ENCODE measurements around the gene CCDC50. TPM values are rescaled to one million over a fixed set of nuclear protein-coding genes. Genes with fewer than 3 reads are reported as not detected.

The CCDC50 gene
- total and polyA plus RNA-seq, 2 of the 8 experiments (the other 6 are each of a cell fraction or from before 2014, with no cell fraction given): 7.3 to 19.2 TPM

GRCh38 chr3:191440532-191440931 lies 111.3 kb downstream of the CCDC50 start:
- Histone ChIP-seq H3K18ac (ENCODE audit: extremely low read depth, low read length) (no peak overlapping the region), H3K9ac (replicated peaks in 1 of 4; ENCODE audit: extremely low read depth in 1 of 4, low read depth in 3 of 4, low read length in 3 of 4) (no peak overlapping the region), H2BK15ac (ENCODE audit: low read length) (no peak overlapping the region), H2BK120ac (replicated peaks; ENCODE audit: low read depth, low read length) (no peak overlapping the region), H2AK5ac (ENCODE audit: low read depth, low read length) (no peak overlapping the region), H3K4me3 (ENCODE audit: extremely low read depth in 1 of 4, insufficient read depth in 2 of 4, low read depth in 3 of 4, low read length in 4 of 4) (no peak overlapping the region), H3K14ac (ENCODE audit: insufficient read length) (no peak overlapping the region), H4K8ac (ENCODE audit: extremely low read depth, insufficient read depth, low read length) (no peak overlapping the region), H3K23me2 (ENCODE audit: low read depth, low read length) (no peaks in the 10 kb centered on the region; the same call in 1 of the 2 replicates), H4K5ac (ENCODE audit: insufficient read length, low read depth, low read length) (no peak overlapping the region), H3K27ac (ENCODE audit: low read depth, low read length) (no peak overlapping the region), H3K79me2 (ENCODE audit: control insufficient read depth in 1 of 2, insufficient read depth in 2 of 2, low read length in 2 of 2) (no peaks in the 10 kb centered on the region), H3K4ac (replicated peaks; ENCODE audit: insufficient read length, low read depth, low read length) (no peak overlapping the region), H2BK12ac (ENCODE audit: low read depth, low read length) (no peak overlapping the region), H3K36me3 (ENCODE audit: control insufficient read depth in 2 of 4, insufficient read depth in 4 of 4, low read length in 3 of 4) (no peaks in the 10 kb centered on the region), H3K9me3 (ENCODE audit: insufficient read depth in 2 of 2, low read depth in 1 of 2, low read length in 1 of 2) (no peaks in the 10 kb centered on the region), H2BK5ac (ENCODE audit: low read depth, low read length) (no peak overlapping the region), H3K4me1 (replicated peaks in 1 of 4; ENCODE audit: control insufficient read depth in 3 of 4, insufficient read depth in 4 of 4, low read length in 3 of 4) (no peaks in the 10 kb centered on the region), H3K27me3 (replicated peaks in 1 of 4; ENCODE audit: control insufficient read depth in 3 of 4, extremely low read depth in 1 of 4, insufficient read depth in 3 of 4, low read length in 3 of 4) (no peaks in the 10 kb centered on the region), H4K91ac (replicated peaks; ENCODE audit: insufficient read length, low read length) (no peak overlapping the region), H3K23ac (ENCODE audit: insufficient read length) (no peak overlapping the region), H2BK20ac (ENCODE audit: low read length) (no peak overlapping the region), H3K56ac (replicated peaks; ENCODE audit: insufficient read length, low read depth, low read length) (no peak overlapping the region), H4K20me1 (replicated peaks in 1 of 2; ENCODE audit: control insufficient read depth in 1 of 2, insufficient read depth in 2 of 2, low read length in 2 of 2) (no peaks in the 10 kb centered on the region), H3K79me1 (ENCODE audit: low read depth, low read length) (no peaks in the 10 kb centered on the region), H3K4me2 (ENCODE audit: insufficient read depth in 1 of 2, low read depth in 2 of 2, low read length in 2 of 2) (no peak overlapping the region), H2AFZ (ENCODE audit: low read length) (no peak overlapping the region)
- ChIA-PET POLR2A (ENCODE audit: partially characterized antibody) (no interaction called here), CTCF (ENCODE audit: partially characterized antibody) (no interaction called here)
- TF ChIP-seq KDM5A (IDR thresholded peaks at IDR 0.05; ENCODE audit: low read length): no peak
- no peak for TF ChIP-seq BCL11A (IDR thresholded peaks at IDR 0.05; ENCODE audit: low read depth in 2 of 2, low read length in 2 of 2)
- TF ChIP-seq KDM1A (IDR thresholded peaks at IDR 0.05; ENCODE audit: borderline replicate concordance, low read length): peak; percentile 44; the same call in 1 of the 2 replicates
- TF ChIP-seq BRCA1 (IDR thresholded peaks at IDR 0.05; ENCODE audit: low read depth, low read length): no peak
- no peak for FAIRE-seq
- 92% methylated on average over 4 of the region's 4 CpGs; no CpG with 5 or more reads in 1 of the 2 experiments for WGBS, 2 experiments (ENCODE audit: extremely low coverage in 1 of 2, insufficient coverage in 1 of 2, insufficient read length in 1 of 2, insufficient replicate concordance in 2 of 2, low coverage in 1 of 2, low lambda C conversion rate in 2 of 2, missing lambda C conversion rate in 1 of 2)
- DNase-seq (ENCODE audit: low read depth in 1 of 2, low spot score in 2 of 2): no peak

All from H1 (cell line).